Left forelimb (tissue), 1 donor: Measurements from ENCODE around the gene PCDH9.

ENCODE experiments used
- DNase-seq: peaks from one replicate; pipeline ENCODE4 v3.0.0-alpha.2; 2018; ENCODE audit warnings: low spot score

Gene PCDH9

GRCh38 chr13:66840621-66841020 is 389.5 kb downstream of the PCDH9 start:
- no peak for DNase-seq

- DNase-seq, result no peak
Measured at GRCh38 chr13:66837246-66837645, 392.9 kb downstream of the PCDH9 start.

GRCh38 chr13:66835040-66835628 is 395.0 kb downstream of the PCDH9 start:
- DNase-seq, result peak; percentile 69

GRCh38 chr13:66830940-66831716 is 399.0 kb downstream of the PCDH9 start:
- no peak for DNase-seq

DNA sequence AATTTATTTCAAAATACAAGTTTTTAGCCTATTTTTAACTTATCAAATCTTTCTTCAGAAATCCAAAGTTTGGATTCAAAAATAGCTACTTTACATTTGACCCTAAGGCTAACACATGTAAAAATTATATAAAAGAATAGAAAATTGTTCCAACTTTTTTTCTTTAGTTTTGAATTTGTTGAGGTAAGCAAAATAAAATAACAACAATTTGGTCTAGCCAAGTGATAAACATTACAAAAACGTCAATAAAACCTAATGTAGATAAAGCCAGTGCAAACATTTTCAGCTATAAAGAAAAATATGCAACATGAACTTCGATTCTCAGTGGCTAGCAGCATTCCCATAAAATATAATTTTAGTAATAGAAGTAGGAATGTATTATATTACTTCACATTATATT is 400.3 kb downstream of the PCDH9 start:
- no peak for DNase-seq

GRCh38 chr13:66826398-66826797 is 403.7 kb downstream of the PCDH9 start:
- no peak for DNase-seq

GRCh38 chr13:66821551-66821950 is 408.6 kb downstream of the PCDH9 start:
- DNase-seq, result no peak

GRCh38 chr13:66811455-66811854 is 418.7 kb downstream of the PCDH9 start:
- DNase-seq, result no peak

- DNase-seq, result no peak
Measured at GRCh38 chr13:66809485-66809884, 420.7 kb downstream of the PCDH9 start.

- DNase-seq, result no peak
Measured at GRCh38 chr13:66807251-66807650, 422.9 kb downstream of the PCDH9 start.

GRCh38 chr13:66805657-66806056 is 424.5 kb downstream of the PCDH9 start:
- DNase-seq, result no peak

- DNase-seq, result no peak
Measured at GRCh38 chr13:66803808-66804456, 426.2 kb downstream of the PCDH9 start.

DNA sequence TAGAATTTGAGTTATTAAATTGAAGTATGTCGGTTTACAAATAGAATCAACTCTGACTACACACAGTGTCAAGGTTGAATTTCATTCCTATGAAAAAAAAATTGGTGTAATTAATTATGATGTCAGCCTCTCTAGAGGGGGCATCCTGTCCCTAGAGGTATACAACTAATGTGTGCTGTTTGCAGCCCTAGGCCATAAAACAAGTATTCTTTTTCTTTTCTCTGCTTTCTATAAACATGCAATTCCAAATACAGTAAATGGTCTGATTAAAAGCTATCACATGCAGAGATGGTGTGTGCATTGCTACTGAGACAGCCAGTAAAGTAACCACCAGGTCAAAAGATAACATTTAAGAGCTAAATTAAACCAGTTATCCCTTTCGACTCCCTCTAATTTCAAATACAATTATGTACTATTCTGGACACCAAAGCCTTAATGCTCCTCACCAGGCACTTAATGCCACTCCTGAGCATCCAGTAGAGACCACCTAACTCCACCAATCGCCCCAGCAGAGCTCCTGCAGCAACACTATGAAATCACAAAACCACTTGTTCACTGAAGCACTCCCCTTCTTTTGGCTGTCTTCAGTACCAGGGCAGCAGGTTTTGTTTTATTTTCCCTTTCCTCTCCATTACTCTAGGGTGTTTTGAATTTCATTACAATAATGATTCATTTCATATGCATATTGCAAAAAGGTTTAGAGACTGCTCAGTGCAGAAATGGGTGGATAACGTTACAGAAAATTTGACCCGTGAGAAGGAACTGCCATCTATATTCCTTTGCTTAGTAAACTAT is 426.9 kb downstream of the PCDH9 start:
- DNase-seq, result no peak

GRCh38 chr13:66795636-66796035 is 434.5 kb downstream of the PCDH9 start:
- DNase-seq, result no peak

DNA sequence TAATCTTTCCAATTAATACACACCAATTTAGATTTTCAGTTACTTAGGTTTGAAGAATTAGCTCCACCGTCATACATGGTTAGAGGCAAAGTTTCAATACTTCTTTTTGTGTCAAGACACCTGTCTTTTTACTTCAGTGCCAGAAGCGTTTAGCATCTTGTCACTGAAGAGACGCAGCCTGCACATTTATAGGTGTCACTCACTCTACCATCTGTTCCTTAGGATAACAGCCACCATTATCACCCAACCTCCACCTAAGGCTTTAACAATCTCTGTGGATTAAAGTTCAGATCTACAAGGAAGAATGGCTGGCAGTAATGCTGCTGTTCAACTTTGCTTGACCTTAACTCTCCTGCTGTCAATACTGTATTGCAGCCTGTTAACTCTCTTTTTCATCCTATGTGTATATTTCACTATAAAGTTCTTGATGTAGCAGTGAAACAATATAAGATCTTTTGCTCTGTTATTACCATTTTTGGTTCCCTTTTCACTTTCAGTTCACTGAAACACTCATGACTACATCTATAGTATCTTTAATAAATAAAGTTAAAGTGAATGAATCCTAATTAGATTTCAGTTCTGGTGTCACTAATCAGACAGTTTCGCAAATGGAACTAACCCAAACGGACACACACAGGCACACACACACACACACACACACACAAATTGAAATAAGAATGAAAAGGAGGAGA is 435.6 kb downstream of the PCDH9 start:
- DNase-seq, result no peak

GRCh38 chr13:66790861-66791260 is 439.3 kb downstream of the PCDH9 start:
- DNase-seq, result no peak

DNA sequence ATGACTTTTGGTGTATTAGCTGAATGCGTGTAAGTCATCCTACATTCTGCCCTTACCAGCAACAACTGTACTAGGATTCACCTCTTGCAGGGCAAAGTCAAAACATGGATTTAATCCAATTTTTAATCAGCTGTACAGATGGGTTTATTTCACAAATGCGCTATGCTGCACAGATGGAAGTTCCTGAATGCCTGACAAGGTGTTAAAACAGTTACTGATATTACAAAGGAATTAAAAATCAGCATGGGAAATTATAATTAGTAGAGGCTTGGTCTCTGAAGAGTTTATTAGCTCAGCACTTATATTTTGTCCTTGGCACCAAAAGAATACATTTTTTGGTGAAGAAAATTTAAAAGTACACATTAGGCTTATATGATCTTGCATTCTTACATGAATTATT is 448.9 kb downstream of the PCDH9 start:
- no peak for DNase-seq

DNA sequence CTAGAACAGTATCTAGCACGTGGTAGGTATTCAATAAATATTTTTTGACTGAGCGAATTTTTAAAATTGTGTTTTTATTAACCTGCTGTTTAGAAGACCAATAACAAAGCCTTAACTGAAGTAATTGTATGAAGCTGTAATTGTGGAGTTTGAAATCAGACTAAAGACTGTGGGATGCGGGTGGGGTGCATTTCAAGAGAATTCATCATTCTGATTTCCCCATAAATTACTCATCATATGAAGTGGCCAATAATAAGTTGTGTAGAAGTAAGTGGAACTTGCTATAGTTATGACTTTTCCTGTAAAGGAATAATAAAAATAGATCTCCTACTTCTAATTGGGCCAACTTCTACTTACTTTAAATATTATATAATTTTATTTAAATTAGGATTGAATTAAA is 449.3 kb downstream of the PCDH9 start:
- no peak for DNase-seq

DNA sequence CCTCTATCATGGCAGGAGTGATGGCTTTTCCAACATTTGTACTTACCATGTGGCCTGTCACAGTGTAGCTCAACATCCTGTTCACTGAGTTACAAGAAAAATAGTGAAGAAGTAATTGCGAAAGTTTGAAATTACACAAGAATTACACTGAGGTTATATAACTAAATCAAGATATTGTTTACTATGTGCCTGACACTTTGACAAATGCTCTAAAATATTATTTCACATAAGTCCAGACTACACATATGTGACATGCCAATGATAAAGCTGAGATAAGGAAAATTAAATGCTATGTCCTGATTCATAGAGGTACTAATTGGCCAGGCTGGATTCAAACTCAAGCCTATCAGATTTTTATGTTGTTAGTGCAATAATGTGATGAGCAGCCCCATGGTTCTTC is 451.7 kb downstream of the PCDH9 start:
- no peak for DNase-seq

DNA sequence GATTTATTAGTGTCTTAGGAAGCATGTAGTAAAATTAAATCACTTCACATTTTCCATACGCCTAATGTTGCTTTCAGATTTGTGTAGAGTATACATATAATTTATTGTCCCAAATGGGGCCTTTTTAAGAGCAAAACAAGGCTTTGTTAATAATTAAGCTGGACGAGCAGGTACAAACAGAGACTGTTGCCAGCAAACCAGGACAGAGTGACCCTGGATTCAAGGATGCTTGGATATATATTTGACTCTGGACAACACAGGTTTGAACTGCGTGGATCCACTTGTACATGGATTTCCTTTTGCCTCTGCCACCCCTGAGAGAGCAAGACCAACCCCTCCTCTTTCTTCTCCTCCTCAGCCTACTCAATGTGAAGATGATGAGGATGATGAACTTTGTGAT is 454.9 kb downstream of the PCDH9 start:
- no peak for DNase-seq

GRCh38 chr13:66774046-66774445 is 456.1 kb downstream of the PCDH9 start:
- no peak for DNase-seq

- no peak for DNase-seq
Measured at GRCh38 chr13:66765559-66765958, 464.6 kb downstream of the PCDH9 start.
